Hematopoietic multipotent progenitor cell treated with erythropoietin and hydrocortisone succinate and interleukin-3 and kit ligand, for 4 days (in vitro differentiated cells): ENCODE measurements around the gene ARHGAP42.
"Not testable (repeated sequence)": the region's sequence is repeated elsewhere in the genome, so short reads cannot be mapped to it uniquely, and the experiment has no call there.

Experiments
- DNase-seq: peaks from one replicate; pipeline ENCODE4 v3.0.0-alpha.2; 2015

ARHGAP42 gene

DNA sequence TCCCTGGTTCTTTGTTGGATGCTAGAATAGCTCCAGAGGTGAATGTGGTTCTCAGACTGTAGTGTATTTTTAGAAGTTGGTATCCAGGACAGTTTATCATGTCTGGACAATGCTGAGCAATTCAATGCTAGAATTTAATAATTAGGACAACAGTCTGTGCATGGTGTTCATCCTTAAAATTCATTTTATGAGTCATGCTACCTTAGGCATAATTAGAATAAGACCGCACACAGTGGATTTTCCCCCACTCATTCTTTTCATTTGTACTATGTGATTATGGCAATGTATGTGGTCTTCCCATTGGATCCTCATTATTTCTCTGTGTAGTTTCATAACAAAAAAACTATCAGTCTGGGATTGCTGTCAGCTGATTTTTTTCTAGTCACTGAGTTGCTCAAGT, 196.7 kb downstream of the ARHGAP42 start:
- no peak for DNase-seq

DNA sequence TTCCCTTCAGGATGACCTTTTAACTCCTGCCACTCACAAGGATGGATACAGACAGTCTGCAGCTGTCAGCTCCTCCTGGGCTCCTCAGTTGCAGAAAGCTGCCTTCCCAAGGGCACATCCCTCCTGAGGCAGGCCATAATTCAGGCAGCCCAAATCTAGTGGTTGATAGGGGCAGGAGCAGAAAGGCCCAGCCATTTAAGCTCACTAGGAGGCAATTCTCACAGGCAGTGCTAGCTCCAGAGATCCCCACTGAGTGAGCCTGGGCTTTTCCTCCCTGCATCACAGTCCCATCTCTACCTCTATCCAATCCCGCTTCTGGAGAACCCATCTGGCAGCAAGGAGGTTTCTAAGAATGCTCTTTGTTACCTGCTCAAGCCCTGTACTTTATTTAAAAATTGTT, 200.6 kb downstream of the ARHGAP42 start:
- DNase-seq, result no peak

DNA sequence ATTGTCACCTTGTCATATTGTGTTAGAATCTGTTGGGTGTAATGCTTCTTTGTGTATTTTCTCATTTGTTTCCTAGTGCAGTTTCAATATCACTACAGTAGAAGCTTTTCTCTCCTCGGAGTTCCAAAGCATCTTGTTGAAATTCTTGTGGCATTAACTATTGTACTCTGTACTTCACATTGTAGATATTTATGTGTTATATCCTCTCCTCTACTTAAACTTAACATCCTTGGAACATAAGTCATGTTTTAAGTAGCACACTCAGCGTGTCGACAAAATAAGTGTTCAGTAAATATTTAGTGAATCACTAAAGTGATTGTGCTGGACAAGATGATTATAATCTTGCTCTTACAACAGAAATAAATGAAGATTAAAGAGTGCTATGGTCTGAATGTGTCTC, 201.7 kb downstream of the ARHGAP42 start:
- no peak for DNase-seq

DNA sequence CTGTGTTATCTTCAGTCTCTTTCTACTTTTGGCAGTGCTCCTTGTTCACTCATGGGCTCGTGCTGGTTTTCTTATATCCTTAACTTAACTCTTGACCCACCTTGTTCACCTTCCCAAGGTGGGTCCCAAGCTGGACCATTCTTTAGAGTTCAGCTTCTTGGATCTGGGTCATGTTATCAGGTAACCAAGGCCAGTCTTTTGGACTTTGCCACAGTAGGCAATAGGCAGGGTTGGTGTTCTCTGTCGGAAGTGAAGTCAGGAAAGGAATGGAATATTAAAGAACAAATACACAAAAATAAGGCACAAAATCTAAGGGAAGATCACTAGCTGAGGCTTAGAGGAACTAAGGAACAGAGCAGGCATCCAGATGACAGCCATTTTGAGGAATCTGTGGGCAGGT, 202.7 kb downstream of the ARHGAP42 start:
- DNase-seq, result no peak

DNA sequence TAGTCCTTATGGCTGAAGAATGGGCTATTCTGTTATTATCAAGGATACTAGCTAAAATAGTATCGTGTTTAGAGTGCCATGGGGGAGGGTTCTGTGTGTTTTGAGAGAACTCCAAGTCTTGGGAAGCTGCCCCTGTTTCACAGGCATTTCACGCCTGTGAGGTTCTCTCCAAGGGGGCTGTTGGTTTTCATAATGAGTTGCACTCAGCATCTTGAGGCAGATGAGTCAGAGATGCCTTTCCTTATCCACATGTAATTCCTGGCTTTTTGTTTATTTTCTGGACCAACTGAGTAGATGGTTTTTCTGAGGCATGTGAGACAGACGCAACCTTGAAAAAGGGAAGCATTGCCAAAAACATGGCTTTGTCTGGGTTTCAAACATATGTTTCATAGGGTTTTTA, 203.7 kb downstream of the ARHGAP42 start:
- DNase-seq, result no peak

DNA sequence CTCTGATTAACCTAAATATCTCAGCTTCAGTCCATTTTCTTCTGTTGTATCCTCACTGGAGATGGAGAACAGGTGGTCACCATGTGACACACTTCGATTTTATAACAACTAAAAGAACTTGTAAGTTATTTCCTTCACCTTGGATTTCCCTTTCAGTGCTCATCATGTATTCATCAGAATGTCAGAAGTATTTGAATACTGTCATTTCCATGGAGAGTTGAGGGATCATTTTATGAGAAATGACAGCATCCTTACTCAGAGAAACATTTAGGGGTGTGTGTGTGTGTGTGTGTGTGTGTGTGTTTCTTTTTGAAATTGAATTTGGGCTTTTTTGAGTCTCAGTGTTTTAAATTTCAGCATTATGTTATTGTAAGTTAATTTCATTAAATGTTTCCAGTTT, 205.8 kb downstream of the ARHGAP42 start:
- no peak for DNase-seq

DNA sequence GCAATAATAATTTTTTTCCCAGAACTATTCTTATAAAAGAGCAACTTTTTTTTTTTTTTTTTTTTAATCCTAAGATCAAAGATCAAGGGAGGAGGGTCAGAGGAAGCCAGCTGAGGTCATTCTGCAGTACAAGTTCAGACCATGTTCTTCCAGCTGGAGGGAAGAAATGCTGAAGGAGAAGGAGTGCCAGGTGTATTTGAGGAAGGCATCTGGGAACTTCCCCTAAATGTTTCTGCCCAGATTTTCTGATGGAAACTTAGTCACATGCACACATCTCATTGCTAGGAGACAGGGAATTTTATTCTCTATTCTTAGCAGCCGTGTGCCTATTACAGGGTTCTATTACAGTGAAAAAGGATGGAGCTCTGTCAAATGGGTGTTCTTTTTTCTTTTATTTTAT, 208.4 kb downstream of the ARHGAP42 start:
- no peak for DNase-seq

DNA sequence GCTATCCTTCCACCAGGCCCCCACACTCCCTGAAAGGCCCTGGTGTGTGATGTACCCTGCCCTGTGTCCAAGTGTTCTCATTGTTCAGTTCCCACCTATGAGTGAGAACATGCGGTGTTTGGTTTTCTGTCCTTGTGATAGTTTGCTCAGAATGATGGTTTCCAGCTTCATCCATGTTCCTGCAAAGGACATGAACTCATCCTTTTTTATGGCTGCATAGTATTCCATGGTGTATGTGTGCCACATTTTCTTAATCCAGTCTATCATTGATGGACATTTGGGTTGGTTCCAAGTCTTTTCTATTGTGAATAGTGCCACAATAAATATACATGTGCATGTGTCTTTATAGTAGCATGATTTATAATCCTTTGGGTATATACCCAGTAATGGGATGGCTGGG, 208.9 kb downstream of the ARHGAP42 start:
- DNase-seq, result not testable (repeated sequence)

DNA sequence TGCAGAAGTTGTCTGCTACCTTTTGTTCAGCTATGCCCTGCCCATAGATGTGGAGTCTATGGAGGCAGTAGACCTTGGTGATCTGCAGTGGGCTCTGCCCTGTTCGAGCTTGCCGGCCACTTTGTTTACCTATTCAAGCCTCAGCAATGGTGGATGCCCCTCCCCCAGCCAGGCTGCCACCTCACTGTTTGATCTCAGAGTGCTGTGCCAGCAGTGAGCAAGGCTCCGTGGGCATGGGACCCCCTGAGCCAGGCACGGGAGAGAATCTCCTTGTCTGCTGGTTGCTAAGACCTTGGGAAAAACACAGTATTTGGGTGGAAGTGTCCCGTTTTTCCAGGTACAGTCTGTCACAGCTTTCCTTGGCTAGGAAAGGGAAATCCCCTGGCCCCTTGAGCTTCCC, 214.4 kb downstream of the ARHGAP42 start:
- DNase-seq, result not testable (repeated sequence)

DNA sequence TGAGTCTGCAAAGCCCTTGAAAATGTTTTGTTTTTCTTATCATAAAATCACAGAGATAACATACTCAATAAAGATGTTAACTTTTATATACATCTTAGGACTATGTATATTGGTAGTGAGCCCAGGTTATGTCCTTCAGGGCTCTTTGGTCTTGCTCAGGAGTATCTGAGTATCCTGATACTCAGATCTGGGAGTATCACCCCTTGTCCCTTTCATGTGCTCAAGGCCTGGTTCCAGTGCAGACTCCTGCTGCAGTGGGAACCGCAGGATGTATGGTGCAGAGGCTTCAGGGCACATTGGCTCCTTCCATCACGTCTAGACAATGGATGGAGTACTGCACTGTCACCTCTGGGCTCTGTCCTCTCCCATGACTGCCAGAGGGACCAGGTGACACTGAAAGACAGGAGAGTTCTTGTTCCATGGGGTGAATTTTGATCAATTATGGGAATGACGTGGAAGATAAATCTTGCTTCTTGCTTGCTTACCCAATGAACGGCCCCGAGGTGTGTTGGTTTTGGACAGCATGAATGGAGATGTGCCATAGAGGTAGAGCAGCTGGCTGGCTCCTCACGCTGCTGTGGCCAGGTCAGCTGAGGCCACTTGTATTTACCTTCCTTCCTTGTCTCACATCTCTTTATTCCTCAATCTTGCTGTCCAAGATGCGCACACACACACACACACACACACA, 215.5 kb downstream of the ARHGAP42 start:
- no peak for DNase-seq

DNA sequence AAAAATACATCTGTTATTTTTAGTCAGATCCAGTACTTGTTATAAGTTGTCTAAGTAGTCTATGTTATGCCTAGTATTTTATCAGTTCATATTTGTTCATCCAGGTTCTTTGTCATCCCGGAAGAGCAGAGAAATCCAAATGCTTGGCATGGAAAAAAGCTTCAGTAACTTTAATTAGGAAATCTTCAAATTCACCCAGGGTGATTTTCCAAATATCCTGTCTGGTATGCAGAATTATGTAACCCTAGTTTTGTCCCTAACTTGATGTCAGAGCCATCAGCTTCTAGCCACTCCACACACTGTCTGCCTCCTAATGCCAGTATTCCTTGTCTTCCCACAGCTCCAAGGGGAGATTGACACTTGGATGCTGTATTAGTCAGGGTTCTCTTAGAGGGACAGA, 216.2 kb downstream of the ARHGAP42 start:
- DNase-seq, result no peak

DNA sequence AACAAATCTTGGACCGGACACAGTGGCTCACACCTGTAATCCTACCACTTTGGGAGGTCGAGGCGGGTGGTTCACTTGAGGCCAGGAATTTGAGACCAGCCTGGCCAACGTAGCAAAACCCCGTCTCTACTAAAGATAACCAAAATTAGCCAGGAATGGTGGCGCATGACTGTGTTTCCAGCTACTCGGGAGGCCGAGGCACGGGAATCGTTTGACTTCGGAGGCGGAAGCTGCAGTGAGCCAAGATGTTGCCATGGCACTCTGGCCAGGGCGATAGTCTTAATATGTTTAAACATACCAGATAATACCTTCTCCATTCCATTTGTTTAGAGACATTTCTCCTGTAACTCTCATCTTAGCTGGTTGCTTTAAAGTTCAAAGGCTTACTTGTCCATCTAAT, 218.6 kb downstream of the ARHGAP42 start:
- DNase-seq, result no peak

DNA sequence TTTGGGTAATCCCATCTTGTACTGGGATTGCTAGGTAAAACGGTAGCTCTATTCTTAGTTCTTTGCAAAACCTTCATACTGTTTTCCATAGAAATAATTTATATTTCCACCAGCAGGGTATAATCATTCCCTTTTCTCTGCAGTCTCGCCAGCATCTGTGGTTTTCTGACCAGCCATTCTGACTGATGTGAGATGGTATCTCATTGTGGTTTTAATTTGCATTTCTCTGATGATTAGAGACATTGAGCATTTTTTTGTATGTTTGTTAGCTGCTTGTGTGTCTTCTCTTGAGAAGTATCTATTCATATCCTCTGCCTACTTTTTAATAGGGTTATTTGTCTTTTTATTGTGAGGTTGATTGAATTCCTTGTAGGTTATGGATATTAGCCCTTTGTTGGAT, 221.7 kb downstream of the ARHGAP42 start:
- DNase-seq, result peak; percentile 61

DNA sequence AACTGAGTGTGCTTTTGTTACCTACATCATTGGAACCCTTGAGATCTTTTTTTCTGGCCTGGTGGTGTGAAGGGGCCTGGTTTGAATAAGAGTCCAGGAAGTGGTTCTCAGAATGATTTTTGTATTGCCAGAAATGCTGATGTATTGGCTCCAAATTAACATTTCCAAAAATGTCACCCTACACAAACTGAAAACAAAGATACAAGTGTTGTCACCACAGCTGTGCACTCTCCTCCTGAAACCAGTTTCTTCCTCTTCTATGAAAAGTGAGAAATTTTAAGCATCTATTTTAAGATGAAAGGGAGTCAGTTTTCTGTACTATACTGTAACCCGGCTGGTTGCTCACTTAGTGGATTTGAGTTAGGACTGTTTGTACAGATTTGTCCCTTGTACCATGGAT, 223.7 kb downstream of the ARHGAP42 start:
- DNase-seq, result no peak

DNA sequence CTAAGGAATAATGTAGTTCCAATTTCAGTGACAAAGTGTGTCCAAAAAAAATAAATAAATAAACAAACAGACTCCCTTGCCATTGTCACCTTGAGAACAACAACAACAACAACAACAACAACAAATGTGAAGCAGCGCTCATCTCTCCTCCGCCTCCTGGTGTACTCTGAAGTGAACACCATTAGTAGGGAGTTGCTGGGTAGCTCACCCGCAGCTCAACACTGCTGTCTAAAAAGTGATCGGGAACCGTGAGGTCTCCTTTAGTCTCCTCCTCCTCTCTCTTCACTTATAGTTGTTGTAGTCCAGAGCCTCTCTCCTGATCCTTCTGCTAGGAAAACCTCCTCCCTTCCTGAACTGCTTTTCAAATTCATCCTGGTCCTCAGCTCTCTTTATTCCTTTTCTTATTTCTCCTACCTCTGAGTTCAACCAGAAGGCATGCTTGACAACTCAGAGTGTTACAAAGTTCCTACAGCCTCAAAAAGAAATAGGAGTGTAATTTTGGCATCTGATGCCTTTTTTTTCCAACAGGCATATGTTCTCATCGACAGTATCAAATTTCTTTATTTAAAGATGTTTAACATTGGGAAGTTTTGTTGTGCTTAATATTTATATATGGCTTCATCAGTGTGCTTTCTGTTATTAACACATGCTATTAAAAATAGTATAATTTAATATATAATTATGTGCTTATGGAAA, 227.5 kb downstream of the ARHGAP42 start:
- DNase-seq, result no peak

DNA sequence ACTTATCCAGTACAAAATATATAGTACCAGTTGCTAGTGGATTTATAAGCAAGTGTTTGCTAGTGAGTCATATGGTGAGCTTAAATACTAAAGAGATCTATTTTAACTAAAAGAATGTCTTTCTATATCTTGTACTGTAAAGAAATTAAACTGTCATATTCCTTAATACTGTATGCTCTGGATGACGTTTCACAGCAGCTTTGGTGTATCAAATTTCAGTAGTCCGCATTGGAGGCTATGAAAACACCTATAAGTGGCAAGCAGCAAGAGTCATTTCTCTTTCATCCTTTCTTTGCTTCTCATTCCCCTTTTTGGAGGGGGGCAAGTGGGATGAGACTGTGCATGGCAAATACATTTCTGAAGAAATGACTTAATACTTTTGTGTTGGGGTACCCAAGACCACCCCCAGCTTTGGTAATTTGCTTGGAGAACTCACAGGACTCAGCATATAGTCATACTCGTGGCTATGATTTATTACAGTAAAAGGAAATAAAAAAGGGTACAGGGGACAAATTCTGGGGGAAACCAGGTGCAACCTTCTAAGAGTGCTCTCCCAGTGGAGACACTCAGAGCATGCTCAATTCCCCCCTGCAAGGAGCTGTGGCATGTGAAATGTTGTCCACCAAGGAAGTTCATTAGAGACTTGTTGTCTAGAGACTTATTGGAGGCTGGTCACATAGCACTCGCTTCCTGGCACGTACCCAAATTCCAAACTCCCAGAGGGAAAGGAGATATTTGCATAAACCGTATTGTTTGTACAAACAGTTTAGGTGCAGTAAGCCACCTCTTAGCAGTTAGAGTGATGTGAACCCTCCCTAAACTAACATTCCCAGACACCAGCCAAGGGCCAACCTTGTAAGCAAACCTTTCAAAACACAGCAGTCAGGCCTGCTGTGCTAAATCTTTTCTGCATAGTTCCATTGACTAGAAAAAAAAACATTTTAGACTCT, 231.7 kb downstream of the ARHGAP42 start:
- no peak for DNase-seq

DNA sequence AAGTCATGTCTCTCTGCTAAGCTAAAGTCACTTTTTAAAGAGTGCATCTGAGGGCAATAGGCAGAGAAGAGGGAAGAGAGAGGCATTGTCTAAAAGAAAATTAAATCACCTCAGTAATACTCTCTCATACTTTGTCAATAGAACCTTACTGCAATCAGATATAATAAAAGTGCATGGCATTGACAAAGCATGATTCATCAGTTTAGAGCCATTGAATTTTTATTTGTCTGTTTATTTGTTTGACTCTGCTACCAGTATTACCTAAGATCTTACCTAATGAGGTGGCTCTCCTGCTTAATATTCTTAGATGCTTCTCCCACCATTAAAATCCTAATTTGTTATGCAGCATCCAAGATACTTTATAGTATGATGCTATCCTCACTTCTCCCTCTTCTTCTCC, 233.5 kb downstream of the ARHGAP42 start:
- no peak for DNase-seq

DNA sequence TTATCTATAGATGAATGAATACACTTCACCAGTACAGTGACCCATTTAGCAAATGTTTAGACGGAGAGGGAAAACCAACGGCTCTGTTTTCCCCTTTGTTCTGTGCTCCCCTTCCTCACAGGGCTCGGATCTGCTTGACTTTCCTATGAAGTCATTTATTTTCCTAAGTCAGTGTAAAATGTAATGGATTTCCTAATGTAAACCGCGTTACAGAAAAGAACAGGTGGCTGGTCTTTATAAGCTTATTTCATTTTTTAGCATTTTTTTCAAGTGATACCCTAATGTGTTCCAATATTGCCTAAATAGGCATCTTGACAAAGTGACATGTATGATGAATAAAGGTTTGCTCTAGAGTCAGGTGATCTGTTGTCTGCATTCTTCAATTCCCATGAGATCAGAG, 235.0 kb downstream of the ARHGAP42 start:
- DNase-seq, result no peak

DNA sequence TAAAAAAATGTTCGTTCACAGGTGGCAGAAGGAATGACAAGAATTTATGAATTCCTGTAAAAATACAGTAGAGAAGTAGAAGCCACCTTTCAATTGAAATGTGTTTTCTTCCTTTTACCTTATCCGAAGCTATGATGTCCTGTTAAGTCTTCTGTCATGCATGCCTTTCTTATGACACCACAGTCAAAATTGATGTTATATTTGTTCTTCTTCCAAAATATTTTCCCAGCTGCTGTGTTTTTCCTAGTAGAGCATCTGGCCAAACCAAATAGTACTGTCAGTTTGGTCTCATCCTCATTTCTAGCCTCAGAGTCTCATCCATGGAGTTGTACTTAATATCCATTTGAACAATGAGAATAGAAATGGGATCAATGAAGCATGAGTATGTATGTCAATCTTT, 236.5 kb downstream of the ARHGAP42 start:
- no peak for DNase-seq

DNA sequence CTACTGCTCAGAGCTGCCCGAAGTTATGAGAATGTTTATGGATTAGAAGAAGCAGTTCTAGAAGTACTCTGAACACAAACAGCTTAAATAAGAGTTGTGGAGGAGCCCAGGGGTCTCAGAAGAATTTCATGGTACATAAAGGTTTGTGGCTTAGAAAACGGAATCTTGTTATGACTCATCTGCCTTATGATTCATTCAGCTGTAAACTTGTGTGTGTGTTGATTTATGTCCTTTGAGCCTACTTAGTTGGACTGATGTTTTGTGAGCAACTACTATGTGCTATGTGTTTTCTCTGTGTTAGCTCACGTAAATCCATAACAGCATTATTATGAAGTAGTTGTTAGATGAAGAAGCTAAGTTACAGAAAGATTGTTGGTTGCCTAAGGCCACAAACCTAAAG, 238.8 kb downstream of the ARHGAP42 start:
- peak; percentile 7 for DNase-seq

DNA sequence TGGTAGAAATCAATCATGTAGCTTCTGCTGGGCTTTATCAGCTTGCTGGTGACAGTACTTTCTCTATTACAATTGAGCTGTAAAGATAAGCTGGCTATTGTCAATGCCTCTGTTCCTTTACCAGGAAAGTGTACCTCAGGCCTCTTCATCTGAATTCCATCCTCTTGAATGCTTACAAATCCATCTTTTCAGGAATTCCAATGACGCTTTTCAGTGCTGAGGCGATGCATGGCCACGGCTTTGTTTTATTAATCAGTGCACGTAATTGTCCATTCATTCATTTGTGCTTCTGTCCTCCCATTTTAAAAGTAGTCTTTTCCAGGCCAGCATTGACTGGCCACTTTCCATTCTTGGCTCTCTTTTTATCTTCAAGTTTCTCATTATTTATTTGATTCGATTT, 240.5 kb downstream of the ARHGAP42 start:
- DNase-seq, result no peak

DNA sequence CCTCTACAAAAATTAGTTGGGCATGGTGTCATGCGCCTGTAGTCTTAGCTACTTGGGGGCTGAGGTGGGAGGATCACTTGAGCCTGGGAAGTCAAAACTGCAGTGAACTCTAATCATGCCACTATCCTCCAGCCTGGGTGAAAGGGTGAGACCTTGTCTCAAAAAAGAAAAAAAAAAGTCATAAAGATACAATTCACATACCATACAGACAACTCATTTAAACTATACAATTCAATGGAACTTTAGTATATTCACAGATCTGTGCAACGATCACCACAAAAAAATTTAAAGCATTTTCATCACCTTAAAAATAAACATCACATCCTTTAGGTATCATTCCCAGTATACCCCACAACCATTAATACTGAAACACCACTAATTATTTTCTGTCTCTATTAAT, 241.3 kb downstream of the ARHGAP42 start:
- no peak for DNase-seq

DNA sequence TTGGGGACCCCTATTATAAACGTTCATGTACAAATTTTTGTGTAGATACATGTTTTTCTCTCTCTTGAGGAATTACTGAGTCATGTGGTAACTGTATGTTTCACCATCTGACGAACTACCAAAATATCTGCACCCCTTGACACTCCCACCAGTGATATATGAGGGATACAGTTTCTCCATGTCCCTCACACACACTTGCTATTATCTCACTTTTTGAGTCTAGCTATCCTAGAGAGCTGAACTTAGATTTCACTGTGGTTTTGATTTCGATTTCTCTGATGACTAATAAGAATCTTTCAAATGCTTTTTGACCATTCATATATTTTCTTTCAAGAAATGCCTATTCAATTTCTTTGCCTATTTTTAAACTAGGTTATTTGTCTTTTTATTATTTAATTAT, 242.3 kb downstream of the ARHGAP42 start:
- DNase-seq, result no peak
